Fibroblast of lung (primary cell): ENCODE results near the gene NAA16. TPM values are rescaled to one million over a fixed set of nuclear protein-coding genes. Genes with fewer than 3 reads are reported as not detected.

Experiments
- DNase-seq, 2 donors: peaks; one replicate each; pipeline versions ENCODE4 v3.0.0 to v3.0.0-alpha.2; 2010; ENCODE audit warnings: low read depth in 2 of 2
- H2AFZ ChIP-seq: 2 replicates; pipeline ENCODE4 v1.5.1; 2012; ENCODE audit warnings: low read length, control low read depth, inconsistent platforms
- H3K27ac ChIP-seq: 2 replicates; pipeline ENCODE4 v1.5.1; 2011; ENCODE audit warnings: low read length, control low read depth; ENCODE audit not compliant: insufficient read depth
- H3K27me3 ChIP-seq: 2 replicates; pipeline ENCODE4 v1.5.1; 2011; ENCODE audit warnings: mild to moderate bottlenecking, low read length; ENCODE audit not compliant: control insufficient read depth, insufficient read depth
- H3K36me3 ChIP-seq: 2 replicates; pipeline ENCODE4 v1.5.1; 2011; ENCODE audit warnings: low read length; ENCODE audit not compliant: control insufficient read depth, insufficient read depth
- H3K4me1 ChIP-seq: 2 replicates; pipeline ENCODE4 v1.5.1; 2011; ENCODE audit warnings: low read length; ENCODE audit not compliant: control insufficient read depth, insufficient read depth; ENCODE audit errors: extremely low read depth
- H3K4me2 ChIP-seq: 2 replicates; pipeline ENCODE4 v1.5.1; 2011; ENCODE audit warnings: low read length, control low read depth; ENCODE audit not compliant: insufficient read depth; ENCODE audit errors: extremely low read depth
- H3K4me3 ChIP-seq, 4 experiments: fragments of 200-600 bp in 1 of 4; sonication (generic) in 1 of 4; replicated peaks in 1 of 4; 2 replicates each; pipeline ENCODE4 v1.5.1; 2011 to 2016; ENCODE audit warnings: low read length in 4 of 4, low read depth in 3 of 4, mild to moderate bottlenecking in 3 of 4, control low read depth in 2 of 4, inconsistent platforms in 1 of 4, mixed read lengths in 1 of 4; ENCODE audit not compliant: insufficient read depth in 1 of 4; ENCODE audit errors: control extremely low read depth in 1 of 4
- H3K79me2 ChIP-seq: 2 replicates; pipeline ENCODE4 v1.5.1; 2012; ENCODE audit warnings: mild to moderate bottlenecking, low read length, inconsistent platforms; ENCODE audit not compliant: control insufficient read depth, insufficient read depth
- H3K9ac ChIP-seq: 2 replicates; pipeline ENCODE4 v1.5.1; 2011; ENCODE audit warnings: mild to moderate bottlenecking, low read length, control low read depth; ENCODE audit not compliant: insufficient read depth
- H3K9me3 ChIP-seq: 2 replicates; pipeline ENCODE4 v1.5.1; 2012; ENCODE audit warnings: low read depth, low read length; ENCODE audit not compliant: control insufficient read depth, insufficient read depth
- H4K20me1 ChIP-seq: 2 replicates; pipeline ENCODE4 v1.5.1; 2011; ENCODE audit warnings: low read length; ENCODE audit not compliant: control insufficient read depth, insufficient read depth; ENCODE audit errors: extremely low read depth
- CTCF ChIP-seq, 2 donors: IDR thresholded peaks in 1 of 2; conservative IDR thresholded peaks in 1 of 2; 1 replicate in 1 of 2; 2 replicates in 1 of 2; pipeline ENCODE4 v1.5.1; 2011 to 2012; ENCODE audit warnings: low read length in 2 of 2, control low read depth in 1 of 2, inconsistent platforms in 1 of 2, low read depth in 1 of 2, mild to moderate bottlenecking in 1 of 2
- EZH2 ChIP-seq: IDR thresholded peaks from 2 replicates; pipeline ENCODE4 v1.5.1; 2012; ENCODE audit warnings: low read length, control low read depth, mild to moderate bottlenecking; ENCODE audit errors: missing control alignments
- polyA plus RNA-seq, 2 donors: library from polyadenylated mRNA; depleted of rRNA in 1 of 2; stranded (reverse) in 1 of 2; unstranded in 1 of 2; fragments of >200 nt; gene quantifications; 2 replicates each; pipeline ENCODE4 v1.2.1, GENCODE V29; 2011 to 2012; ENCODE audit warnings: missing spikeins in 1 of 2
- total RNA-seq: library from RNA; depleted of rRNA; stranded (reverse); fragments of >200 nt; gene quantifications from 2 replicates; pipeline ENCODE4 v1.2.1, GENCODE V29; 2014

NAA16 gene
- total and polyA plus RNA-seq, 2 donors (not counting 1 experiment from before 2014, with no cell fraction given): 7.9 to 8.3 TPM

DNA sequence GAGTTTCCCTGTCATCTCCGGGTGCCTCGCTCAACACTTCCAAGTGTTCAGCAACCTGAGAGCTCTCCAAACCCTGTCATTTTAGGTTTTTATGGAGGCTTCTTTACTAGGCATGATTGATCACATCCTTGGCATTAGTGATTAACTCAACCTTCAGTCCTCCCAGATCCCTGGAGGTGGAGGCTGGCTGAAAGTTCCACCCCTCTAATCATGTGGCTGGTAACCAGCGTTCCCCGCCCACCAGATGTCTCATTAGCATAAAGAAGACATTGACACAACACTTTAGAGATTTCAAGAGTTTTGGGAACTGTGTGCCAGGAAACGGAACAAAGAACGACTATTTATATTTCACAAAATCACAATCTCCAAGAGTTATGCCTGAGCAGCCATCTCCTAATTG lies 75.1 kb downstream of the NAA16 start:
- Histone ChIP-seq H3K27ac (no peak overlapping the region), H2AFZ (no peak overlapping the region), H3K4me3 (no peak overlapping the region), H3K27me3 (no peaks in the 10 kb centered on the region), H3K4me1 (no peaks in the 10 kb centered on the region), H3K4me2 (no peak overlapping the region), H3K9ac (no peak overlapping the region), H3K36me3 (no peaks in the 10 kb centered on the region), H3K79me2 (no peaks in the 10 kb centered on the region), H4K20me1 (no peaks in the 10 kb centered on the region), H3K9me3 (no peaks in the 10 kb centered on the region)
- TF ChIP-seq EZH2: no peak
- TF ChIP-seq CTCF (conservative IDR thresholded peaks at IDR 0.05 in 1 of 2, IDR thresholded peaks at IDR 0.05 in 1 of 2; ENCODE audit: low read depth in 1 of 2, low read length in 2 of 2): no peak
- DNase-seq: no peak

- Histone ChIP-seq H3K4me3 (no peak overlapping the region), H3K4me2 (no peak overlapping the region)
- no peak for DNase-seq
Observed at GRCh38 chr13:41387576-41387975, 76.5 kb downstream of the NAA16 start.

DNA sequence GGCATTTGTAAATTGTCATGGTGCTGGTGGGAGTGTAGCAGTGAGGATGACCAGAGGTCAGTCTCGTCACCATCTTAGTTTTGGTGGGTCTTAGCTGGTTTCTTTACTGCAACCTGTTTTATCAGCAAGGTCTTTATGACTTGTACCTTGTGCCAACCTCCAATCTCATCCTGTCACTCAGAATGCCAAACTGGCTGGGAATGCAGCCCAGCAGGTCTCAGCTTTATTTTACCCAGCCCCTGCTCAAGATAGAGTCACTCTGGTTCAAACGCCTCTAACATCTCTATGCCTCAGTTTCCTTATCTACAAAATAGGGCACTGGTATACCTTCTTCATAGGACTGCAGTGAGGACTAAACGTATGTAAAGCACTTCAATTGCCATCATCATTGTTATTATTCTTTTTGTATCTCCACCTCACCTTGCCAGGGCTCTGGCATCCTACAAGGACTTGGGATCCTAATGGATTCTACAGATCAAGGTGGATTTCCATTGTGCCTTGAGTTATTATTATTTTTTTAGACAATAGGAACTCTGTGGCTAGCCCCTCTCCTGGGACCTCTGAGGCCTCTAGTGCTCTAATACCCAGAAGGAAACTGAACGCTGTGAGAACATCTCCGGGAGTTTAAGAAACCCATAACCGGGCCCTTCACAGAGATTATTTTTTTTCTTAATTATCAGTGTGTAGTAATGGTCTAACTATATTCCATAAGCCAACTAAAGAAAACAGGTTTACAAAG lies 77.2 kb downstream of the NAA16 start:
- H3K4me3 ChIP-seq: no peak overlapping the region
- no peak overlapping the region for H3K4me2 ChIP-seq
- H3K4me1 ChIP-seq: no peaks in the 10 kb centered on the region
- no peak for TF ChIP-seq EZH2
- TF ChIP-seq CTCF (conservative IDR thresholded peaks at IDR 0.05 in 1 of 2, IDR thresholded peaks at IDR 0.05 in 1 of 2; ENCODE audit: low read depth in 1 of 2, low read length in 2 of 2): no peak
- no peaks in the 10 kb centered on the region for H3K79me2 ChIP-seq
- H4K20me1 ChIP-seq: no peaks in the 10 kb centered on the region
- no peaks in the 10 kb centered on the region for H3K36me3 ChIP-seq
- H2AFZ ChIP-seq: no peak overlapping the region
- H3K27ac ChIP-seq: no peak overlapping the region
- no peak overlapping the region for H3K9ac ChIP-seq
- no peak for DNase-seq
- no peaks in the 10 kb centered on the region for H3K27me3 ChIP-seq
- no peaks in the 10 kb centered on the region for H3K9me3 ChIP-seq

More at GRCh38 chr13:41387576-41387975, 76.5 kb downstream of the NAA16 start:
- H3K36me3 ChIP-seq: no peaks in the 10 kb centered on the region
- no peaks in the 10 kb centered on the region for H3K9me3 ChIP-seq
- TF ChIP-seq CTCF (conservative IDR thresholded peaks at IDR 0.05 in 1 of 2, IDR thresholded peaks at IDR 0.05 in 1 of 2; ENCODE audit: low read depth in 1 of 2, low read length in 2 of 2): no peak
- no peak for TF ChIP-seq EZH2
- no peaks in the 10 kb centered on the region for H4K20me1 ChIP-seq
- H3K79me2 ChIP-seq: no peaks in the 10 kb centered on the region
- no peak overlapping the region for H3K9ac ChIP-seq
- no peak overlapping the region for H3K27ac ChIP-seq
- H3K27me3 ChIP-seq: no peaks in the 10 kb centered on the region
- peak overlapping the region; percentile 5 for H2AFZ ChIP-seq
- no peaks in the 10 kb centered on the region for H3K4me1 ChIP-seq
